Tibial nerve (tissue), 4 donors: ENCODE results near the gene SYT9. TPM values are rescaled to one million over a fixed set of nuclear protein-coding genes. Genes with fewer than 3 reads are reported as not detected.

Source experiments
- DNase-seq, 2 donors: peaks; one replicate each; pipeline ENCODE4 v3.0.0-alpha.2; 2019; ENCODE audit warnings: low spot score in 2 of 2
- H3K27ac ChIP-seq, 4 donors: fragments of 200-600 bp; sonication (generic) in 3 of 4; one replicate each; pipeline ENCODE4 v1.5.1; 2017 to 2019; ENCODE audit warnings: mild to moderate bottlenecking in 1 of 4
- H3K27me3 ChIP-seq, 2 donors: fragments of 200-600 bp; sonication (generic) in 1 of 2; one replicate each; pipeline versions ENCODE4 v1.5.1 to v1.6.0; 2017 to 2019
- H3K36me3 ChIP-seq, 3 donors: fragments of 200-600 bp; sonication (generic); one replicate each; pipeline ENCODE4 v1.5.1; 2018 to 2019
- H3K4me1 ChIP-seq, 4 donors: fragments of 200-600 bp; sonication (generic) in 3 of 4; one replicate each; pipeline ENCODE4 v1.5.1; 2017 to 2019
- H3K4me3 ChIP-seq, 4 donors: fragments of 200-600 bp; sonication (generic) in 3 of 4; one replicate each; pipeline ENCODE4 v1.5.1; 2017 to 2019; ENCODE audit warnings: mild to moderate bottlenecking in 1 of 4, moderate library complexity in 1 of 4
- H3K9me3 ChIP-seq, 4 donors: fragments of 200-600 bp; sonication (generic) in 3 of 4; one replicate each; pipeline ENCODE4 v1.5.1; 2017 to 2019
- EP300 ChIP-seq, 2 donors: sonication (generic); formaldehyde crosslinking; IDR thresholded peaks; one replicate each; pipeline ENCODE4 v1.6.1; 2017; ENCODE audit warnings: antibody characterized with exemption in 2 of 2, mild to moderate bottlenecking in 1 of 2
- POLR2A ChIP-seq, 2 donors: fragments of 450-650 bp; IDR thresholded peaks; one replicate each; pipeline ENCODE4 v1.6.1; 2017; ENCODE audit warnings: antibody characterized with exemption in 2 of 2, mild to moderate bottlenecking in 2 of 2, moderate library complexity in 2 of 2
- WGBS, 2 donors: methylation state at CpG; one replicate each; pipeline ENCODE4 v1.1.5; 2018; 5-methylcytosine and 5-hydroxymethylcytosine counted together
- total RNA-seq, 4 donors: library from RNA; depleted of rRNA; stranded (reverse); fragments of >200 nt; gene quantifications; one replicate each; pipeline ENCODE4 v1.1.0, GENCODE V29; 2016
- TF ChIP-seq, protein P1 (sequence below), 5 experiments: fragments of 200-600 bp in 3 of 5; fragments of 450-650 bp in 2 of 5; sonication (generic) in 3 of 5; IDR thresholded peaks; one replicate each; pipeline ENCODE4 v1.5.1; 2016 to 2019; ENCODE audit warnings: antibody characterized with exemption in 5 of 5, mild to moderate bottlenecking in 3 of 5, moderate library complexity in 2 of 5

The SYT9 gene
- total RNA-seq, 4 donors from 2014 or later = 0.21 to 0.30 TPM; not detected in 2

DNA sequence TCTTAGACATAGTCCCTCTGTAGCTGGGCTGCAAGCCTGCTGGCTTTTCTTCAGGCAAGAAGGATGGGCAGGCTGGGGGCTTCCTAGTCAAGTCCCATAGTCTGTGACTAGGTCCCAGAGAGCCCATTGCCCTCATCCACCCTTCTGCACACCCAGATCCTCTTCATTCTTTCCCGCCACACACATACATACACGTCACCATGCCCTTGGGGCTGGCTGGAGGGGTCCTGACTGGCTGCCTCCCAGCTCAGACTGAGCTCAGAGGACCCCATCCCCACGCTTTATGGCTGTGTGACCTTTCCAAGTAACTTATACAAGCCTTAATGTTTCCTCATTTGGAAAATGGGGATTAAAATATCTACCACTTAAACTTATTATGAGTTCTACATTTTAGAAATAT, 248.5 kb downstream of the SYT9 start:
- WGBS, 2 donors = 86 to 88% methylated on average over 3 of the region's 3 CpGs
- Histone ChIP-seq H3K9me3 (no peaks in the 10 kb centered on the region), H3K36me3 (peaks cover 0 to 24% (median 0%) of the 10 kb centered on the region in 3 donors), H3K4me1 (peaks cover 0 to 9% (median 0%) of the 10 kb centered on the region in 4 donors), H3K27ac (no peak overlapping the region), H3K27me3 (no peaks in the 10 kb centered on the region), H3K4me3 (no peak overlapping the region)
- no peak for DNase-seq
- no peak for TF ChIP-seq POLR2A (IDR thresholded peaks at IDR 0.05)
- TF ChIP-seq EP300 (IDR thresholded peaks at IDR 0.05) = no peak
- TF ChIP-seq, protein P1, sequence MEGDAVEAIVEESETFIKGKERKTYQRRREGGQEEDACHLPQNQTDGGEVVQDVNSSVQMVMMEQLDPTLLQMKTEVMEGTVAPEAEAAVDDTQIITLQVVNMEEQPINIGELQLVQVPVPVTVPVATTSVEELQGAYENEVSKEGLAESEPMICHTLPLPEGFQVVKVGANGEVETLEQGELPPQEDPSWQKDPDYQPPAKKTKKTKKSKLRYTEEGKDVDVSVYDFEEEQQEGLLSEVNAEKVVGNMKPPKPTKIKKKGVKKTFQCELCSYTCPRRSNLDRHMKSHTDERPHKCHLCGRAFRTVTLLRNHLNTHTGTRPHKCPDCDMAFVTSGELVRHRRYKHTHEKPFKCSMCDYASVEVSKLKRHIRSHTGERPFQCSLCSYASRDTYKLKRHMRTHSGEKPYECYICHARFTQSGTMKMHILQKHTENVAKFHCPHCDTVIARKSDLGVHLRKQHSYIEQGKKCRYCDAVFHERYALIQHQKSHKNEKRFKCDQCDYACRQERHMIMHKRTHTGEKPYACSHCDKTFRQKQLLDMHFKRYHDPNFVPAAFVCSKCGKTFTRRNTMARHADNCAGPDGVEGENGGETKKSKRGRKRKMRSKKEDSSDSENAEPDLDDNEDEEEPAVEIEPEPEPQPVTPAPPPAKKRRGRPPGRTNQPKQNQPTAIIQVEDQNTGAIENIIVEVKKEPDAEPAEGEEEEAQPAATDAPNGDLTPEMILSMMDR (IDR thresholded peaks at IDR 0.05) = no peak

DNA sequence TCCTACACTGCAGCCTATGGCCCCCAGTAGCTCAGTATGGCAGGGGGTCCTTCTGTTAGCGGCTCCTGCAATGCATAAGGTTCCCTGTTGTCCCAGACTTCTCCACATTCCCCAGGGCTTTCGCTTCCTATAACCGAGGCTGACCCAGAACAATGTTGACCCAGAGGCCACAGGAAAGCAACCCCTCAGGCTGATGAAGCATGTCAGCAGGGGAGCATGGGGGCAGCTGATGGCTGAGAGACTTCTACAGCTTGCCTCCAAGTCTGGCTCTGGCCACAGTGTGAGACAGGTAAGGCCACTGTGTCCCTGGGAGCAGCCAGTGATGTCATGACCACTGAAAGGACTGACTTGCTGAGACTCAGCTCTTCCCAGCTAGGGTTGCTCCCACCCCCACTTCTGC, 249.5 kb downstream of the SYT9 start:
- no peak overlapping the region for H3K27ac ChIP-seq
- H3K36me3 ChIP-seq = peaks cover 0 to 27% (median 0%) of the 10 kb centered on the region in 3 donors
- no peak for DNase-seq
- H3K4me3 ChIP-seq = no peak overlapping the region
- WGBS, 2 donors = 68 to 71% methylated on average over 3 of the region's 3 CpGs
- no peaks in the 10 kb centered on the region for H3K9me3 ChIP-seq
- H3K4me1 ChIP-seq = peaks cover 0 to 9% (median 0%) of the 10 kb centered on the region in 4 donors
- no peaks in the 10 kb centered on the region for H3K27me3 ChIP-seq
- no peak for TF ChIP-seq POLR2A (IDR thresholded peaks at IDR 0.05)
- TF ChIP-seq, protein P1 (IDR thresholded peaks at IDR 0.05) = no peak
- no peak for TF ChIP-seq EP300 (IDR thresholded peaks at IDR 0.05)

DNA sequence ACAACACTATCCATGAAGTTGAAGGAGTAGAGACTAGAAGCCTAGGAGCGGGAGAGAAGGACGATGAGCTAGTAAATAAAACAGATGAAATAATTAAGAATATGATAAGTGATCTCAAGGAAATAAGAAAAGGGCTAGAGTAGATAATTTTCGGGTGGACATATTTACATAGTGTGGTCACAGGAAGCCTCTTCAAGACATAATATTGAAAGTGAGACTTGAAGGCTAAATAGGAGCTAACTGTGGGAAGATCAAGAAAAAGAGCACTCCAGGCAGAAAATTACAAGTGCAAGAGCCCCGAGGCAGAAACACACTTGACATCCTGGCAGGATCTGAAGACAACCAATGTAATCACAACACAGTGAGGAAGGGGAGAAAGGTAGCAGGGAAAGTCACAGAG, 250.2 kb downstream of the SYT9 start:
- H3K27ac ChIP-seq = no peak overlapping the region
- H3K27me3 ChIP-seq = no peaks in the 10 kb centered on the region
- H3K9me3 ChIP-seq = no peaks in the 10 kb centered on the region
- DNase-seq = no peak
- H3K36me3 ChIP-seq = peaks cover 0 to 27% (median 0%) of the 10 kb centered on the region in 3 donors
- no peak overlapping the region for H3K4me3 ChIP-seq
- TF ChIP-seq POLR2A (IDR thresholded peaks at IDR 0.05) (no peak), EP300 (IDR thresholded peaks at IDR 0.05) (no peak)
- TF ChIP-seq, protein P1 (IDR thresholded peaks at IDR 0.05) = no peak
- 82 to 93% methylated on average over 4 of the region's 4 CpGs for WGBS, 2 donors
- H3K4me1 ChIP-seq = peaks cover 0 to 9% (median 0%) of the 10 kb centered on the region in 4 donors

GRCh38 chr11:7506243-7506642, 254.5 kb downstream of the SYT9 start:
- WGBS, 2 donors = 86 to 93% methylated on average over 3 of the region's 3 CpGs

DNA sequence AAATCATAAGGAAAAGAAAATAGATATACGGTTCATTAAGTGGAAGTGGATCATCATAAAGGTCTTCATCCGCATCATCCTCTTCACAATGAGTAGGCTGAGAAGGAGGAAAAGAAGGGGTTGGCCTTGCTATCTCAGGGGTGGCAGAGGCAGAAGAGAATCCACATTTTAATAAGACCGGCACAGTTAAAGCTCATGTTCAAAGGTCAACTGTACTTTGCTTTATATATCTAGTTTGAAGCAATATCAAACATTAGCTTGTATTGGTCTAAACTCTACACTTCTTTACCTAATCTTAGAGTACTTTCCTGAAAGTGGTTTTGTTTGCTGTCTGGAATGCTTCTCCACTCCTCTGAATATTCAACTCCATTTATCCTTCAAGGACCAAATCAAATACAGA, 256.4 kb downstream of the SYT9 start:
- no peak overlapping the region for H3K4me3 ChIP-seq
- peaks cover 0 to 20% (median 0%) of the 10 kb centered on the region in 3 donors for H3K36me3 ChIP-seq
- DNase-seq = no peak
- no peaks in the 10 kb centered on the region for H3K9me3 ChIP-seq
- 85 to 93% methylated on average over 3 of the region's 3 CpGs for WGBS, 2 donors
- no peaks in the 10 kb centered on the region for H3K27me3 ChIP-seq
- TF ChIP-seq, protein P1 (IDR thresholded peaks at IDR 0.05) = no peak
- TF ChIP-seq EP300 (IDR thresholded peaks at IDR 0.05) (no peak), POLR2A (IDR thresholded peaks at IDR 0.05) (no peak)
- no peak overlapping the region for H3K27ac ChIP-seq
- H3K4me1 ChIP-seq = peaks cover 0 to 23% (median 20%) of the 10 kb centered on the region in 4 donors

More at GRCh38 chr11:7506243-7506642, 254.5 kb downstream of the SYT9 start:
- H3K27ac ChIP-seq = no peak overlapping the region
- TF ChIP-seq EP300 (IDR thresholded peaks at IDR 0.05) (no peak), POLR2A (IDR thresholded peaks at IDR 0.05) (no peak)
- TF ChIP-seq, protein P1 (IDR thresholded peaks at IDR 0.05) = no peak
- H3K36me3 ChIP-seq = peaks cover 0 to 25% (median 0%) of the 10 kb centered on the region in 3 donors
- H3K9me3 ChIP-seq = no peaks in the 10 kb centered on the region
- no peak overlapping the region for H3K4me3 ChIP-seq
- H3K4me1 ChIP-seq = peaks cover 0 to 5% (median 4%) of the 10 kb centered on the region in 4 donors
- no peaks in the 10 kb centered on the region for H3K27me3 ChIP-seq
- DNase-seq = no peak
